GM12864 (cell line): Measurements from ENCODE around the gene UPF3A.

ENCODE experiments used
- DNase-seq: peaks from one replicate; pipeline ENCODE4 v3.0.0-alpha.2; 2011; ENCODE audit warnings: low read depth
- H3K4me3 ChIP-seq: 2 replicates; pipeline ENCODE4 v1.5.1; 2011; ENCODE audit warnings: mild to moderate bottlenecking, low read depth, low read length, control low read depth
- TF ChIP-seq, protein P1 (sequence below): IDR thresholded peaks from 2 replicates; pipeline ENCODE4 v1.5.1; 2011; ENCODE audit warnings: low read depth, mild to moderate bottlenecking, moderate library complexity, low read length, control low read depth, inconsistent platforms; ENCODE audit errors: missing control alignments

Gene UPF3A

DNA sequence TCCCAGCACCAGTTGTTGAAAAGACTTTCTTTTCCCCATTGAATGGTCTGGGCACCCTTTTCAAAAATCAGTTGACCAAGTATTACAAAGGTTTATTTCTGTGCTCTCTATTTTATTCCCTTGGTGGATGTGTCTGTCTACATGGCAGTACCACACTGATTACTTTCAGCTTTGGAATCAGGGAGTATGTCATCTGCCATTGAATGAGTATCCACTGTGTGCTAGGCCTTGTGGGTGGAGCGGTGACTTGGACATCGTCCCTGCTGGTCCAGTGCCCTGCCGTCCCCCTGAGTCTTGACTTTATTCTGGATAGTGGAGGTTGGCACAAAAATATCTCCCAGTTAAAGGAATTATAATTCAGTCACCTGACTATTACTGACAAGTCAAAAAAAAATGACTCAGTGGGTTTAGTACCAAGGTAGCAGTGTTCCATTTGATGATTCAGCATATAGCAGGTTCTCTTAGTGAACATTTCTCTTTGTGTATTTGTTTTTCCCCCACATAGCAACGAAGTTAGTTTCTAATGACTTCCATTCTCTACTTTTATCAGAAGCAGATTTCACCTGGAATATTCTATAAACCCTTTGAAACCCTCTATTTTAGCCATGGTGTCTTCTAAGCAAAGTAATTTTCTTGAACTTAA is 3.9 kb downstream of the UPF3A start:
- TF ChIP-seq, protein P1, sequence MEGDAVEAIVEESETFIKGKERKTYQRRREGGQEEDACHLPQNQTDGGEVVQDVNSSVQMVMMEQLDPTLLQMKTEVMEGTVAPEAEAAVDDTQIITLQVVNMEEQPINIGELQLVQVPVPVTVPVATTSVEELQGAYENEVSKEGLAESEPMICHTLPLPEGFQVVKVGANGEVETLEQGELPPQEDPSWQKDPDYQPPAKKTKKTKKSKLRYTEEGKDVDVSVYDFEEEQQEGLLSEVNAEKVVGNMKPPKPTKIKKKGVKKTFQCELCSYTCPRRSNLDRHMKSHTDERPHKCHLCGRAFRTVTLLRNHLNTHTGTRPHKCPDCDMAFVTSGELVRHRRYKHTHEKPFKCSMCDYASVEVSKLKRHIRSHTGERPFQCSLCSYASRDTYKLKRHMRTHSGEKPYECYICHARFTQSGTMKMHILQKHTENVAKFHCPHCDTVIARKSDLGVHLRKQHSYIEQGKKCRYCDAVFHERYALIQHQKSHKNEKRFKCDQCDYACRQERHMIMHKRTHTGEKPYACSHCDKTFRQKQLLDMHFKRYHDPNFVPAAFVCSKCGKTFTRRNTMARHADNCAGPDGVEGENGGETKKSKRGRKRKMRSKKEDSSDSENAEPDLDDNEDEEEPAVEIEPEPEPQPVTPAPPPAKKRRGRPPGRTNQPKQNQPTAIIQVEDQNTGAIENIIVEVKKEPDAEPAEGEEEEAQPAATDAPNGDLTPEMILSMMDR: no peak
- H3K4me3 ChIP-seq: no peak overlapping the region
- no peak for DNase-seq

DNA sequence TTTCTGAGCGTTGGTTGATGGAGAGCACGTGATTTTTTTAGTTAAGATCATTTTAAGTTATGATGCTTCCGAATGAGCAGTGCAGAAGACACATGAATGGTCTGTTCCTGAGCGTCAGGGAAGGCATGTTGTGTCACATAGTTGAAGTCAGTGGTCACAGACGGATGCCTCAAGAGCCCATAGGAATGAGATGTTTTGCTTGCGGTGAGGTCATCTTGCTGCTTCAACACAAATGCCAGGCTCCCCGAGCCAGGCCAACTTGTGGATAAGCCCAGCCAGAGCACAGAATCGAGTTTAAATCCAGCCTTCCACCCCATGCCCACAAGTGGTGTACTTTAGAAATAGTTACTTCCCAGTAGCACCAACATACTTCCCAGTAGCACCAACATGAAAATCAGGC is 5.4 kb downstream of the UPF3A start:
- no peak for DNase-seq
- TF ChIP-seq, protein P1: no peak
- no peak overlapping the region for H3K4me3 ChIP-seq

DNA sequence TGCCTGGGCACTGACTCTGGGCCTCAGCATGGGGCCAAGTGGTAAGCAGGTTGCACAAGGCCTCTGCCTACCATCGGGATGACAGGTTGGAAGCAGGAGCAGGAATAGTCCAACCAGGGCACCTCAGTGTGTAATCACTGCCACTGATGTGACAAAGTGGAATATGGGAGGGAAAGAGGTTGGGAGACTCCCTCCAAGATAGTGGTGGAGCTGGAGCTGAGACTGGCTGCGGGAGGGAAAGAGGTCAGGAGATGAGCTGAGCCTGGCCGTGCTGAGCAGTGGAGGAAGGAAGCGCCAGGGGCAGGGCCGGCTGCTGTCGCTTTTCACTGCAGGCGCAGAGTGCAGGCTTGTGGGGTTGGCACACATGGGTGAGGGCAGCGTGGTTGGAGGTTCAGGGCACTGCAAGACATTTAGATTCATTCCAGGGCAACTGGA is 6.8 kb downstream of the UPF3A start:
- no peak for DNase-seq
- no peak overlapping the region for H3K4me3 ChIP-seq
- TF ChIP-seq, protein P1: no peak

DNA sequence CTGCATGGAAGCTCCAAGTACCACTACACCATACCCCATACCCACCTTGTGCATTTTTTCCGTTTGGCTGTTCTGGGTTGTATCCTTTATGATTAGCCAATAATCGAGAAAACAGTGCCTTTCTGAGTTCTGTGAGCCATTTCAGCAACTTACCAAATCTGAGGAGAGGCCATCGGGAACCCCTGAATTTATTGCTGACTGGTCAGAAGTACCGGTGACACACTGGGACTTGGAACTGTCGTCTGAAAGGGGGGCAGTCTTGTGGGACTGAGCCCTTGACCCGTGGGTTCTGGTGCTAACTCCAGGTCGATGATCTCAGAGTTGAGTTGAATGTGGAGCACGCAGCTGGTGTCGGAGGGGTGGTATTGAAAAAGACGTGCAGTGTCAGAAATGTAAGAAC is 15.0 kb downstream of the UPF3A start:
- TF ChIP-seq, protein P1: no peak
- no peak overlapping the region for H3K4me3 ChIP-seq
- DNase-seq: no peak

DNA sequence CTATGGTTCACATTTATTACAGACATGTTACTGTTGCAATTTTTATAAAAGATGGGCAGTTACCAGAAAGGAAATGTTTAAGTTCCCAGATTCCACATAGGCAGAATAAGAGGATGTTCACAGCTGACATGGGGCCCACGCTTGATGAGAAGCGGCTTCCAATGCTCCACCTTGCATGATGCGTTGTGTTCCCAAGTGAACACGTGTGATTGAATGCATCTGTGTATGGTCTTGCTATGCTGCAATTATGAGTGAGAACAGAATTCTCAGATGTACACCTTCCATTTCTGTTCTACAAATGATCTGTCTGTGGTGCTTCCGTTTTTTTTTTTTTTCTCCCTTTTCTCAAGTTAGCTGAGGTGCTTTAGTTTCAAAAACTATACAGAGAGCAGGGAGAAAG is 15.5 kb downstream of the UPF3A start:
- no peak overlapping the region for H3K4me3 ChIP-seq
- DNase-seq: no peak
- TF ChIP-seq, protein P1: no peak

DNA sequence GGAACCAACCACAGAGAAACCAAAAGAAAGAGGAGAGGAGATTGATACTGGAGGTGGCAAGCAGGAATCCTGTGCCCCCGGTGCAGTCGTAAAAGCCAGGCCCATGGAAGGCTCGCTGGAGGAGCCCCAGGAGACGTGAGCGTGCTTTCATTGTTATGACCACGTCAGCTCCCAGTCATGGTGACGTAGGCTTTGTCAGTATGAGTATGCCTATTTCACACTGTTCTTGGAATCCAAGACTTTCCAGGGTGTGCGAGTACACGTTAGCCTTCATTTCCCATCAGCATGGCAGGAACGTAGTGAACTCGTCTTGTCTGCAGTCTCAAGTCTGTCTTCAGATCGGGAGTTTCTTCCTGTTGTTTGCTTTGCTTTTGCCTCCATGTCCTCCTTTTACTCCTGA is 17.5 kb downstream of the UPF3A start:
- TF ChIP-seq, protein P1: no peak
- DNase-seq: no peak
- H3K4me3 ChIP-seq: no peak overlapping the region

DNA sequence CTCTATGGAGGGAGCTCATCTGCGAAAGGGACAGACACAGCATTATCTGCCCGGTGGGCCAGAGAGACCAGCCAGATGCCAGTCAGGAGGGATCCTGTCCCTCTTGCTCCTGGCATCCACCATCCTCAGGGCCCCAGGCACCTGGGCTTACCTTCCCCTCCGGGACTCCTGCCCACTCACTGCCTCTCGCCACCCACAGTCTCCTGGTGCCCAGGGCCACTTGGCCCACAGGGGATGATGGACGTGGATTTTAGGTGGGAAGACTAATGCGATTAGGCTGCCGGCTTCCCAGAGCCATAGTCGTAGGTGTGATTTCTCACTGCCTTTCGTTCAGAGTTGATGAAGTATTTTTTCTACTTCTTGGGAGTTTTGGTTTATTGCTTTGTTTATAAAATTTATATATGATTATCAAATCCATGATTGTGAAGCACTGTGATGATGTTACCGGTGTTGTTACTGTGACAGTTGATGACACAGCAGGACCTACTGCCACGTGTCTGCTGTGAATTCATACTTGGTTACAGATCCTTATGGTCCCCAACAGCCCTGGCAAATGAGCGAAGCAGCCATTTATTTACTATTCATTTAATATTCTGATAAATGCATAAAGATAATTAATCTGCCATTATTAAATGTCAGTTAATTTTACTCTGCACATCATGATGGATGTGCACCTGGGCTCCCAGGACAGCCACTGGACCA is 18.4 kb downstream of the UPF3A start:
- H3K4me3 ChIP-seq: no peak overlapping the region
- TF ChIP-seq, protein P1: no peak
- no peak for DNase-seq
